ENCODE measurements around the gene KCNQ2. TPM values are rescaled to one million over a fixed set of nuclear protein-coding genes. Genes with fewer than 3 reads are reported as not detected.

Gene KCNQ2
- total and polyA plus RNA-seq, 2 experiments from 2014 or later = 68.5 to 92.4 TPM

GRCh38 chr20:63449025-63449424 lies 23.4 kb downstream of the KCNQ2 start:
- ATAC-seq = no peak
- Histone ChIP-seq H3K4me2 (no peak overlapping the region), H3K79me2 (replicated peaks; ENCODE audit: insufficient read depth) (peaks cover 51% of the 10 kb centered on the region), H3K4me1 (ENCODE audit: insufficient read depth) (peaks cover 4% of the 10 kb centered on the region; the same call in 1 of the 2 replicates), H3K27ac (ENCODE audit: low read depth) (no peak overlapping the region), H4K20me1 (replicated peaks; ENCODE audit: insufficient read depth) (peaks cover 11% of the 10 kb centered on the region), H3K36me3 (ENCODE audit: insufficient read depth) (no peaks in the 10 kb centered on the region), H3K4me3 (no peak overlapping the region), H3F3A (replicated peaks; ENCODE audit: low read depth) (no peaks in the 10 kb centered on the region; the same call in 1 of the 2 replicates), H3K9me2 (ENCODE audit: insufficient read depth) (no peaks in the 10 kb centered on the region), H3K27me3 (ENCODE audit: insufficient read depth) (no peaks in the 10 kb centered on the region), H2AFZ (no peak overlapping the region)
- TF ChIP-seq ZNF462 (CRISPR knock-in tag; IDR thresholded peaks at IDR 0.05) = no peak
- TF ChIP-seq CTCF (conservative IDR thresholded peaks at IDR 0.05; ENCODE audit: low read depth in 2 of 2) = no peak
- no peak for TF ChIP-seq EZH2phosphoT487 (IDR thresholded peaks at IDR 0.05; ENCODE audit: unreplicated experiment)
- TF ChIP-seq POLR2AphosphoS5 (IDR thresholded peaks at IDR 0.05; ENCODE audit: low read depth) = no peak
- TF ChIP-seq REST (IDR thresholded peaks at IDR 0.05; ENCODE audit: unreplicated experiment) = no peak
- TF ChIP-seq NANOG (IDR thresholded peaks at IDR 0.05; ENCODE audit: borderline replicate concordance) = no peak
- TF ChIP-seq CREB1 (CRISPR knock-in tag; IDR thresholded peaks at IDR 0.05; ENCODE audit: low read depth) = no peak
- TF ChIP-seq ZNF114 (CRISPR knock-in tag; IDR thresholded peaks at IDR 0.05) = no peak
- no peak for TF ChIP-seq EZH2 (IDR thresholded peaks at IDR 0.05; ENCODE audit: low read depth, unreplicated experiment)
- TF ChIP-seq ZNF331 (CRISPR knock-in tag; IDR thresholded peaks at IDR 0.05; ENCODE audit: low read depth) = no peak
- TF ChIP-seq JUNB (IDR thresholded peaks at IDR 0.05; ENCODE audit: unreplicated experiment) = no peak
- TF ChIP-seq STAT1 (IDR thresholded peaks at IDR 0.05; ENCODE audit: unreplicated experiment) = no peak
- no peak for TF ChIP-seq ETS1 (IDR thresholded peaks at IDR 0.05)
- peaks cover 30% of the 10 kb centered on the region for H3K4me1 Mint-ChIP-seq
- peaks cover 20% of the 10 kb centered on the region for H3K27me3 Mint-ChIP-seq (ENCODE audit: insufficient read depth, low read depth, poor library complexity)
- no peaks in the 10 kb centered on the region for H3K9me3 Mint-ChIP-seq
- no peak overlapping the region for H3K27ac Mint-ChIP-seq
- no peak for DNase-seq (ENCODE audit: low spot score)
- H3K4me3 Mint-ChIP-seq = no peak overlapping the region; the same call in 2 of the 3 replicates
- H3K36me3 Mint-ChIP-seq (ENCODE audit: low read depth) = peaks cover 3% of the 10 kb centered on the region; the same call in 2 of the 3 replicates

Data from GM23338 (cell line).